Body of pancreas (tissue), 4 donors: ENCODE data around the gene GPR142.

ENCODE experiments used
- POLR2A ChIP-seq, 3 donors: fragments of 450-650 bp; IDR thresholded peaks; one replicate each; pipeline ENCODE4 v1.6.1; 2016; ENCODE audit warnings: antibody characterized with exemption in 3 of 3, mild to moderate bottlenecking in 2 of 3
- TF ChIP-seq, protein P1 (sequence below), 7 experiments: fragments of 450-650 bp in 4 of 7; fragments of 200-600 bp in 3 of 7; sonication (generic) in 3 of 7; IDR thresholded peaks; one replicate each; pipeline ENCODE4 v1.5.1; 2016 to 2019; ENCODE audit warnings: antibody characterized with exemption in 7 of 7

DNA sequence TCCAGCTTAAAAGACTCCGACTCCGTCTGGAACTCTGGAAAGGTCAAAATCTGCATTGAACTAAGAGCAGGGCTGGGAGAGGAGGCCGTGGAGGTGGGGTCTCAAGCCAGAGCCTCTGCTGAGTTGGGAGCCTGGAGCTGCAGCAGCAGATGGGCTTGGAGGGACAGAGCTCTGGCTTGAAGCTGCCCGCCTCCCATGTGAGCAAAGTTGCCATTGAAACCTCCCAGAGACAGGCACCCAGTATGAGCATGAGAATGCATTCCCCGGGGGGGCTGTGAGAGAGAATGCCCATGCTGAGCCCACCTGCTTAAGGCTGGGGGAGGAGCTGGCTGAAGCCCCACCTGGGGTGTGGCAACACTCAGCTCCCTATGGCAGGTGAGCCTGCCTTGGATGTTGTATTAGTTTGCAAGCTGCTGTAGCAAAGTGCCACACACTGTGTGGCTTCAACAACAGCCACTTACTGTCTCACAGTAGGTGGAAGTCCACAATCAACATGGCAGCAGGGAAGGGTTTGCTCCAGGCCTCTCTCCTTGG lies 31.7 kb upstream of the GPR142 start:
- TF ChIP-seq, protein P1, sequence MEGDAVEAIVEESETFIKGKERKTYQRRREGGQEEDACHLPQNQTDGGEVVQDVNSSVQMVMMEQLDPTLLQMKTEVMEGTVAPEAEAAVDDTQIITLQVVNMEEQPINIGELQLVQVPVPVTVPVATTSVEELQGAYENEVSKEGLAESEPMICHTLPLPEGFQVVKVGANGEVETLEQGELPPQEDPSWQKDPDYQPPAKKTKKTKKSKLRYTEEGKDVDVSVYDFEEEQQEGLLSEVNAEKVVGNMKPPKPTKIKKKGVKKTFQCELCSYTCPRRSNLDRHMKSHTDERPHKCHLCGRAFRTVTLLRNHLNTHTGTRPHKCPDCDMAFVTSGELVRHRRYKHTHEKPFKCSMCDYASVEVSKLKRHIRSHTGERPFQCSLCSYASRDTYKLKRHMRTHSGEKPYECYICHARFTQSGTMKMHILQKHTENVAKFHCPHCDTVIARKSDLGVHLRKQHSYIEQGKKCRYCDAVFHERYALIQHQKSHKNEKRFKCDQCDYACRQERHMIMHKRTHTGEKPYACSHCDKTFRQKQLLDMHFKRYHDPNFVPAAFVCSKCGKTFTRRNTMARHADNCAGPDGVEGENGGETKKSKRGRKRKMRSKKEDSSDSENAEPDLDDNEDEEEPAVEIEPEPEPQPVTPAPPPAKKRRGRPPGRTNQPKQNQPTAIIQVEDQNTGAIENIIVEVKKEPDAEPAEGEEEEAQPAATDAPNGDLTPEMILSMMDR (IDR thresholded peaks at IDR 0.05): no peak
- TF ChIP-seq POLR2A (IDR thresholded peaks at IDR 0.05): no peak
